OCI-LY1 (cell line): ENCODE data around the gene VPS41.

Experiments used
- H2AFZ ChIP-seq: fragments of 200-600 bp; sonication (generic), shearing (Covaris generic); 2 replicates; pipeline ENCODE4 v1.6.0; 2014; ENCODE audit warnings: antibody characterized with exemption, mild to moderate bottlenecking, low read length
- H3F3A ChIP-seq: fragments of 200-600 bp; sonication (generic), shearing (Covaris generic); 2 replicates; pipeline ENCODE4 v1.6.0; 2014; ENCODE audit warnings: mild to moderate bottlenecking, antibody characterized with exemption, low read length, moderate library complexity; ENCODE audit not compliant: insufficient read depth
- H3K27ac ChIP-seq: fragments of 200-600 bp; sonication (generic); 2 replicates; pipeline ENCODE4 v1.5.1; 2014; ENCODE audit warnings: low read length, mixed run types, mild to moderate bottlenecking, low read depth; ENCODE audit not compliant: poor library complexity, severe bottlenecking
- H3K27me3 ChIP-seq: fragments of 200-600 bp; sonication (generic); 2 replicates; pipeline ENCODE4 v1.6.0; 2014; ENCODE audit warnings: antibody characterized with exemption, mild to moderate bottlenecking, low read length, moderate library complexity; ENCODE audit not compliant: insufficient read depth
- H3K36me3 ChIP-seq: fragments of 200-600 bp; sonication (generic); 2 replicates; pipeline ENCODE4 v1.6.1; 2014; ENCODE audit warnings: mild to moderate bottlenecking, antibody characterized with exemption, low read length, moderate library complexity, mixed read lengths; ENCODE audit not compliant: insufficient read depth
- H3K4me1 ChIP-seq: fragments of 200-600 bp; sonication (generic); 2 replicates; pipeline ENCODE4 v1.5.1; 2014; ENCODE audit warnings: mild to moderate bottlenecking, low read length, moderate library complexity; ENCODE audit not compliant: insufficient read depth, severe bottlenecking
- H3K4me2 ChIP-seq: fragments of 200-600 bp; sonication (generic), shearing (Covaris generic); 2 replicates; pipeline ENCODE4 v1.6.1; 2014; ENCODE audit warnings: low read length
- H3K4me3 ChIP-seq: fragments of 200-600 bp; sonication (generic); 2 replicates; pipeline ENCODE4 v1.5.1; 2014; ENCODE audit warnings: low read length, low read depth, mild to moderate bottlenecking, mixed read lengths; ENCODE audit not compliant: poor library complexity, severe bottlenecking
- H3K79me2 ChIP-seq: fragments of 200-600 bp; shearing (Covaris generic); 2 replicates; pipeline ENCODE4 v1.6.1; 2016; ENCODE audit warnings: mixed run types, low read length, mixed read lengths; ENCODE audit not compliant: insufficient read depth
- H3K9ac ChIP-seq: fragments of 200-600 bp; sonication (generic), shearing (Covaris generic); 2 replicates; pipeline ENCODE4 v1.6.1; 2014; ENCODE audit warnings: mild to moderate bottlenecking, low read length, mixed read lengths
- H3K9me2 ChIP-seq: fragments of 200-600 bp; sonication (generic), shearing (Covaris generic); 2 replicates; pipeline ENCODE4 v1.6.1; 2014; ENCODE audit warnings: low read depth, mild to moderate bottlenecking, low read length, mixed read lengths
- H3K9me3 ChIP-seq: fragments of 200-600 bp; shearing (Covaris generic); 2 replicates; pipeline ENCODE4 v1.6.1; 2014; ENCODE audit warnings: low read length, mixed read lengths
- H4K20me1 ChIP-seq: fragments of 200-600 bp; sonication (generic), shearing (Covaris generic); 2 replicates; pipeline ENCODE4 v1.6.0; 2016; ENCODE audit warnings: mild to moderate bottlenecking, low read length; ENCODE audit not compliant: insufficient read depth
- CTCF ChIP-seq: fragments of 200-600 bp; sonication (generic), shearing (Covaris generic); IDR thresholded peaks from 2 replicates; pipeline ENCODE4 v1.5.1; 2017; ENCODE audit warnings: mild to moderate bottlenecking, antibody characterized with exemption, low read length, moderate library complexity, mixed read lengths
- EZH2 ChIP-seq: fragments of 200-600 bp; sonication (generic), shearing (Covaris generic); IDR thresholded peaks from 2 replicates; pipeline ENCODE4 v1.8.0; 2017; ENCODE audit warnings: borderline replicate concordance, mixed run types, mild to moderate bottlenecking, antibody characterized with exemption, low read length, moderate library complexity, mixed read lengths

VPS41 gene

GRCh38 chr7:38709123-38709522 lies 199.9 kb downstream of the VPS41 start:
- H3K9ac ChIP-seq, result no peak overlapping the region
- H4K20me1 ChIP-seq, result no peaks in the 10 kb centered on the region
- H3K36me3 ChIP-seq, result no peaks in the 10 kb centered on the region
- H3K4me1 ChIP-seq, result no peaks in the 10 kb centered on the region
- H3K9me3 ChIP-seq, result no peaks in the 10 kb centered on the region
- H3K27ac ChIP-seq, result no peak overlapping the region
- no peak for TF ChIP-seq EZH2
- TF ChIP-seq CTCF, result no peak
- no peaks in the 10 kb centered on the region for H3F3A ChIP-seq
- no peak overlapping the region for H2AFZ ChIP-seq
- no peak overlapping the region for H3K4me3 ChIP-seq
- H3K27me3 ChIP-seq, result no peaks in the 10 kb centered on the region; the same call in 1 of the 2 replicates
- H3K79me2 ChIP-seq, result no peaks in the 10 kb centered on the region
- no peak overlapping the region for H3K4me2 ChIP-seq
- no peaks in the 10 kb centered on the region for H3K9me2 ChIP-seq

- Histone ChIP-seq H3K27ac (no peak overlapping the region), H3K79me2 (no peaks in the 10 kb centered on the region), H3K9me2 (no peaks in the 10 kb centered on the region), H3F3A (no peaks in the 10 kb centered on the region), H3K9me3 (no peaks in the 10 kb centered on the region), H3K36me3 (no peaks in the 10 kb centered on the region), H3K9ac (no peak overlapping the region), H4K20me1 (no peaks in the 10 kb centered on the region), H2AFZ (no peak overlapping the region), H3K4me1 (no peaks in the 10 kb centered on the region), H3K4me2 (no peak overlapping the region), H3K27me3 (no peaks in the 10 kb centered on the region; the same call in 1 of the 2 replicates), H3K4me3 (no peak overlapping the region)
- TF ChIP-seq EZH2 (no peak), CTCF (no peak)
These were observed 204.2 kb downstream of the VPS41 start for GRCh38 chr7:38704751-38705150.

GRCh38 chr7:38704041-38704547 lies 204.9 kb downstream of the VPS41 start:
- TF ChIP-seq CTCF (no peak), EZH2 (no peak)
- H3K9ac ChIP-seq, result no peak overlapping the region
- no peaks in the 10 kb centered on the region for H3K4me1 ChIP-seq
- H3K79me2 ChIP-seq, result no peaks in the 10 kb centered on the region
- H3K9me2 ChIP-seq, result no peaks in the 10 kb centered on the region
- no peak overlapping the region for H3K27ac ChIP-seq
- no peaks in the 10 kb centered on the region for H3F3A ChIP-seq
- no peak overlapping the region for H3K4me2 ChIP-seq
- no peaks in the 10 kb centered on the region for H3K36me3 ChIP-seq
- no peaks in the 10 kb centered on the region; the same call in 1 of the 2 replicates for H3K27me3 ChIP-seq
- no peak overlapping the region for H2AFZ ChIP-seq
- no peak overlapping the region for H3K4me3 ChIP-seq
- no peaks in the 10 kb centered on the region for H4K20me1 ChIP-seq
- H3K9me3 ChIP-seq, result no peaks in the 10 kb centered on the region
